NOMO-1 treated with dmso at 0.1 percent for 144 hours (cell line): ENCODE measurements around the gene COL4A6.
"Not testable (repeated sequence)": the region's sequence is repeated elsewhere in the genome, so short reads cannot be mapped to it uniquely, and the experiment has no call there.

Experiments used
- DNase-seq: peaks from one replicate; lab custom pipeline; 2025; ENCODE audit not compliant: unreplicated experiment; lab: John Stamatoyannopoulos, UW

Gene COL4A6

DNA sequence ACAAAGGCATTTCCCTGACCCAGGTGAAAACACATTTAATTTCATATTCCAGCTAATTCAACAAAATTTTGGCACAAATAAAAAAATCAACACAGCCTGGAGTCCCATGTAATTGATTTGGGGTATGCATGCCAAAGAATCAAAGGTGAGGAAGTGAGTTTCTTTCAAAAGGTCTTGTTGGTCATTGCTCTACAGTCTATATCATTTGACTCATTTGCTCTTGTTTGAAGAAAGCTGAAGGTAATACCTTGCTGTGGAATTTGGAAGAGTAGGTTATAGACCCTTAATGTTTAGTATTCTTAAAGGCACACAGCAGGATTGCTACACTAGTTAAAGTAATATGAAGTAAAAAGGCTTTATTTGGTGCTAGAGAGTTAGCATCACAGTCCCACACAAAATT, 25.4 kb downstream of the COL4A6 start:
- no peak for DNase-seq

DNA sequence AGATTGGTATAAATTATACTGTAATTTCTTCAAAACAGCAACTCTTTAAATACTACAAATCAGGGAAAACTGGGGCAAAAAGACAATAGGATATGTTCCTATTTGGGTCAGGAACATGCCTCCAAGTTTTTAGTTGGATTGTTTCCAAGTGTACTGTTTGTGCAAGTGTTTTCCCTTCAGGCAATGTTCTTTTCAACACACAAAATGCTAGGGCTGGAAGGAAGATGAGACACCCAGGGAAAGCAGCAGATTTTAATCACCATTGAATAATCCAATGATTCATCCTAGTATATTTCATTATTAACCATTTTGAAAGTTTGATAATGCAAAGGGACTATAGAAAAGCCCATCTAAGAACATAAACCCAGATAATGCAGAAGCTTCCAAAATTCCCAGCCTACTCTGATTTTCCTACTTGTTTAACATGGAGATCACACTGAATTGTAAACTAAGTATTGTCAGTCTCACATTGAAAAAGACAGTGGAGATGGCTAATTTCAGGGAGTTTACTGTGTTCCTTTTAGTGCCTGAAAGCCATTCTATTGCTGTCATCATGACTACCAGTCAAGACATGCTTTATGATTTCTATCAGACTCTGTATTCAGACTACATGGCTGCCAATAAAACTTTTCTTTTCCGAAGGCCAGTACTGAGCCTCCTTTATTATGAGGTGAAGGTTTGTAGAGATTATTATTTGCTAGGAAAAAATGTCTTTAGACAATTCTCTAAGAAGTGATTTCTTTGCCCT, 38.6 kb downstream of the COL4A6 start:
- DNase-seq, result no peak

DNA sequence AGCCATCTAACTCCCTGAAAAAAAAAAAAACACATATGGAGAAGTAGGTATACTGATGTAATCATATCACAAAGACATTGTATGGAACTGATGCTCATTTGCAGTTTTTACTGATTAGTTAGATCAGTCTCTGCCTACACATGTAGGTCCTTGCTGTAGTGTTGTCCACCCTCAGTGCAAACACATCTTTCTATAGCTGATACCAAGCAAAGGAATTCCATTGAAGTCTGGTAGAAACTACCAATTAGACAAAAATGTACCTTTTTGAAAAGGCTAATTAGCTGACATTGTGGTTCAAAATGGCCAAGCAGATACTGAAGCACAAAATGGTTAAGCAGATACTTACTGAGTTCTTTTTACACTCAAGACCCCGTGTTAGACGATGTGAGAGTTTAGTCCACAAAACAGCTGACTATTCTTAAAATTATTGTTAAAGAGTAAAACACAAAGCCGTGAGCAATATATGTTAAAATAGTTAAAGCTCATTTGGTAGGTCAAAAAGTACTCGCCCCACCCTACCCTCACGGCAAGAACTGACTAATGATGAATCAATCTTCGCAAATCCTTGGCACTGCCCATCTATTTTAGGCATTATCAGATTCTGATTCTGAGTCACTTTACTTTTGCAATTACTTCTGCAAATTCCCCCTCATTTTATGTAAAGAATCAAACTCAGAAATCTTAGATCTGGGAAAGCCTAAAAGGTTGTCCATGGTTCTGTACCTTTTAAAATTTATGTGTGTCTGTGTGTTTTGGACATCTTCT, 40.4 kb downstream of the COL4A6 start:
- no peak for DNase-seq

DNA sequence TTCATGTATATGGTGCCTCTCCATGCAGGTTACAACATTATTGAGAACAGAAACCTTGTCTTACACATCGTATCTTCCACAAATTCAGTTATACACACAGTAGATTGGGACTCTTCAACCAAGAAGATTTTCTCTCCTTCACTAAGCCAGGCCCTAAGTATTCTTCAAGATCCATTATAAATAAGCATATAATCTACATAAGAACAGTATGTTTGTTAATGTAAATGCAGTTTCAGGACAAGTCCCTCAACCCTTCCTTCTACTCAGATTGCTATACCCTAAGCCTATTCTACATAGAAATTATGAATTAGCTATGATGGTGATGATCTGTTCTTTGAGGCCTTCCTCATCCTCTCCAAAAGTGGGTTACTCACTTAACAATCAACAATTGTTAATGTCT, 41.2 kb downstream of the COL4A6 start:
- no peak for DNase-seq

DNA sequence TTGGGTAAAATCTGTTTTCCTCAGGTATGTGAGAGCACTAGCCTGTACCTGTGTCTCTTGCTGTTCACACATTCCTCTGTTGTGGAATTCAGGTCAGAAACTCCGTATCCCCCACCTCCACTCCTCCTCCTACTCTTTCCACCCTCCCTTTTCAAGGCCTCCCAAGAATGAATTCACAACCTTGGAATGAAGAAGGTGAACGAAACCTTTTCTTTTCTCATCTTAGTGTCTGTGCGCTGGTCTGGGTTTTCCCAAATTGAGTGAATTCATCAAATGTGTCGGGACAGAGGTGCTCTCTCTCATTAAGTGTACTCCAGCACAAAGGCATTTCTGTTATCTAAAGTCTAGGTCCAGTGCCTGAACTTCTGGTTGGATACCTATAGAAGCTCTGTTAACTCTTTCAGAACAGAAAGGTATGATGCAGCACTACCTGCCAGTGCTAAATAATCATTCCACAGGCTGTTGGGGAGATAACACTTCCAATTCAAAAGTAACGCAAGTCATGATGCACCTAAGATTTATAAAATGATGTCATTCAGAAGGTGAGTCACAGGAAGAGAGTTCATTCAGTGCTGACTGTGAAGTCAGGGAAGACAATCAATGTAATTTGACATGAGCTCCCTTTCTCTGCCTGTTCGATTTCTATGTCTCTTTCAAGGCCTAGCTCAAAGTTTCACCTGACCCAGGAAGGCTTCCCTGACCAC, 41.9 kb downstream of the COL4A6 start:
- no peak for DNase-seq

DNA sequence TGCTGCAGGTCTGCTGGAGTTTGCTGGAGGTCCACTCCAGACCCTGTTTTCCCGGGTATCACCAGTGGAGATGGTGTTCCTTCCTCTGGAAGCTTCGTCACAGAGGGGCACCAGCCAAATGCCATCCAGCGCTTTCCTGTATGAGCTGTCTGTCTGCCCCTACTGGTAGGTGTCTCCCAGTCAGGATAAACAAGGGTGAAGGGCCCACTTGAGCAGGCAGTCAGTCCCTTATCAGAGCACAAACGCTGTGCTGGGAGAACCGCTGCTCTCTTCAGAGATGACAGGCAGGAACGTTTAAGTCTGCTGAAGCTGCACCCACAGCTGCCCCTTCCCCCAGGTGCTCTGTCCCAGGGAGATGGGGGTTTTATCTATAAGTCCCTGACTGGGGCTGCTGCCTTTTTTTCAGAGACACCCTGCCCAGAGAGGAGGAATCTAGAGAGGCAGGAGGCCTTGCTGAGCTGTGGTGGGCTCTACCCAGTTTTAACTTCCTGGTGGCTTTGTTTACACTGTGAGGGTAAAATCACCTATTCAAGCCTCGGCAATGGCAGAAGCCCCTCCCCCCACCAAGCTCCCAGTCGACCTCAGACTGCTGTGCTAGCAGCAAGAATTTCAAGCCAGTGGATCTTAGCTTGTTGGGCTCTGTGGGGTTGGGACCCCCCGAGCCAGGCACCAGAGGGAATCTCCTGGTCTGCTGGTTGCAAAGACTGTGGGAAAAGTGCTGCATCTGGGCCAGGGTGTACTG, 47.1 kb downstream of the COL4A6 start:
- not testable (repeated sequence) for DNase-seq

DNA sequence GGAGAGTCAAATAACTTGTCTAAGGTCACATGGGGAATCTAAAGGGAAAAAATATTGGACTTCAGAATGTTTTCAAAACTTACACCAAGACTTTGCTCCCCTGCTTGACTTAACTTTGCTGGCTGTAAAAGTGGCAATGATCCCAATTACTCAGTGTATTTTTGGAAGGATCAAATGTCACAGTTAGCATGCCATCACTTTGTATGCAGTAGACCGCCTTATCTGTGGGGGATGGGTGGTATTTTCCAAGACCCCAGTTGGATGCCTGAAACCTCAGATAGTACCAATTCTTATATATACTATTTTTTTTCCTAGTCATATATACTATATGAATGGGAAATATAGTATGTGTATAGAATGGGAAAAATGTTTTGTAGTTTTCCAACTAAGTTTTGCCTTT, 53.4 kb downstream of the COL4A6 start:
- DNase-seq, result no peak

DNA sequence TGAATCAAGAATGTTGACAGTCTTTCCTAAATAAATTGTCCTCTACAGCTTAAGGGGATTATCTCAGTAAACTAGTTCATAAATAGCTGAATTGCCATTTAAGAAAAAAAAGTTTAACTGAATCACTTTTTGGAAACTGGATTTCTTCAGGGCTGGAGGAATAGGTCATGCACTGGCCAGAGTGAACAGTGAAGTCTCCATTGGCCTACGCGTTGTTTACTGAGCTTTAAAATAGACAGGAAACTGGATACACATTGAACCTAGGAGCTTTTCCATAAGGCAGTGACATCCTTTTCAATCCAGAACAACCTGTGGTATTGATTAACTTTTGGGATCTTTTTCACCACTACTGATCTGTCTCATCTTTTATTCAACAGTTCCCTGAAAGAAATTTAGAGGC, 58.0 kb downstream of the COL4A6 start:
- DNase-seq, result no peak

DNA sequence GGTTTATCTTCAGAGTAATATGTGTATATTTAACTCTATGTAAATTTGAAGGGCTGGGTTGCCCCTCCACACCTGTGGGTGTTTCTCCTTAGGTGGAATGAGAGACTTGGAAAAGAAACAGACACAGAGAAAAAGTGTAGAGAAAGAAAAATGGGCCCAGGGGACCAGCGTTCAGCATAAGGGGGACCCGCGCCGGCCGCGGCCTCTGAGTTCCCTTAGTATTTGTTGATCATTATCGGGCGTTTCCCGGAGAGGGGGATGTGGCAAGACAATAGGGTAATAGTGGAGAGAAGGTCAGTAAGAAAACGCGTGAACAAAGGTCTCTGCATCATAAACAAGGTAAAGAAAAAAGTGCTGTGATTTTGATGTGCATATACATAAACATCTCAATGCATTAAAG, 61.4 kb downstream of the COL4A6 start:
- DNase-seq, result not testable (repeated sequence)

DNA sequence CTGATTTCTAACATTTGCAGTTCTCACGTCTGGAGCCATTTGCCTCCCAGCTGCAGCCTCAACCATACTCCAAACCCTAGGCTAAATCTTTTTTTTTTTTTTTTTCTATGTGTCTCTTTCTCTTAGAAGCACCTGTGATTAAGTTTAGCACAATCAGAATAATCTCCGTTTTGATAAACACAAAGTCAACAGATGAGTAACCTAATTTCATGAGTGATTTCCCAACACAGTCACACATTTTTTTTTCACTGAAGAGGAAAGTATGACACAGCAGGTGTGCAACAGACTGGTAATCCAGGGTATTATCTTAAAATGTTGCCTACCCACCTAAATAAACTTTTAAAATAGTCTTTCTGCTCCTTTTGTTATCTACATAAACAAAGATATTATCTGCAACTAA, 62.6 kb downstream of the COL4A6 start:
- DNase-seq, result not testable (repeated sequence)

DNA sequence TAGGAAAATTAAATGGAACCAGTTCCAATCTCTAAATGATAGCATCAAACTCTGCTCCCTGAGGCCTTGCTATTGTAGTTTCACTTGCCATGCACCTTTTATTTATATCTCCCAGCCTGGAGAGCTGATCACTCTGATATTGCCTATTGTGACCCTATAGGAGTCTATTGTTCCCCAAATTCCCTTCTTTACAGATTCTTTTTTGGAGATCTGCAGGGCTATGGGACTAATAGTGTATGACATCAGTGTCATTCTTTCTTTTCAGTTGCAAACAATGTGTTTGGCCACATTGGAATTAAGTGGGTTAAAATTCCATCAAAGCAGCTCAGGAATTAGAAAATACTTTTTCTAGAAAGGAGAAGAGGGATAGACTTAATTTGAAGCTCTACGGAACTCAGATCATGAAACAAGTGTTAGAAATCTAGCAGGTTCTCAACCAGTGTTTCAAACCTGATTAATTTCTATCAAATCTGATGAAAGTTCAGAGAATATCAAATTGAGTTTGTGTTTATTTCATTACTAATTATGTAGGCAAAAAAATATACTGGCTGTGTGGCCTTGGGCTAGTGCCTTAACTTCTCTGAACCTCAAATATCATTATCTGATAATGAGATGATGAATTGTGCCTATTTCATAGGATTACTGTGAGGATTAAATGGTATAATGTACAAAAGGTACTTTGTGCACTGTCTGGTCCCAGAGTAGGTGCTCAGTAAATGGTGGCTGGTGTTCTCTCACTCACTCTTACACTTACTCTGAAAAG, 71.4 kb downstream of the COL4A6 start:
- no peak for DNase-seq

DNA sequence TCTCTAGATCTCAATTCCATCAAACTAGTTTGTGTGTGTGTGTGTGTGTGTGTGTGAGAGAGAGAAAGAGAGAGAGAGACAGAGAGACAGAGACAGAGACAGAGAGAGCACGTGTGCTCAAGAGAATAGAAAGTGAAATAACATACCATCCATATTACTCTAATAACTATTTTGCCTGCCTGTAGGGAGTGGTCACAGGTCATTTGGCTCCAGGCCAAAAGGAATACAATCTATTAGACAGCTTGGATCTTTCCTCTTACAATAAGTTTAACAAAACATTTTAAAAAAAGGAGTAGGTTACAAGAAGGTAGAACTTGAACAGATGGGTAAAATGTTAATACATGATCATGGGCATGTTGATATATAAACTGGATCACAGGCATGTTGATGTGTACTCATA, 76.2 kb downstream of the COL4A6 start:
- no peak for DNase-seq

DNA sequence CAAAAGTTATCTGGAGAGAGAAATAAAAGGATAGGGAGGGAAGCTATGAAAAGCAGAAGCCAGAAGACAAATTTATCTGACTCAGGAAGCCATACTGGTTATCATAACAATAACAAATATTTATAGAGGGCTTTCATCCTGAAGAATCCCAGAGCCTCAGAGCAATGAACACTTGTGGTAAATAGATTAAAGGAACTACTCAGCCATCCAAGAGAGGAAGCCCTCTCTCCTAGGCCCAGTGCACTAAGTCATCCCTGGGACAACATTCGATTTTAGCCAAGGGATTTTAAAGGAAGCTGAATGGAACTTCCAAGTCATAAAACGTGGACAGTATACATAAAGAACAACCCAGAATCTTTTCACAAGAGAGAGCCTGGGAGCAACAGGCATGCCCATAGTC, 76.9 kb downstream of the COL4A6 start:
- no peak for DNase-seq

DNA sequence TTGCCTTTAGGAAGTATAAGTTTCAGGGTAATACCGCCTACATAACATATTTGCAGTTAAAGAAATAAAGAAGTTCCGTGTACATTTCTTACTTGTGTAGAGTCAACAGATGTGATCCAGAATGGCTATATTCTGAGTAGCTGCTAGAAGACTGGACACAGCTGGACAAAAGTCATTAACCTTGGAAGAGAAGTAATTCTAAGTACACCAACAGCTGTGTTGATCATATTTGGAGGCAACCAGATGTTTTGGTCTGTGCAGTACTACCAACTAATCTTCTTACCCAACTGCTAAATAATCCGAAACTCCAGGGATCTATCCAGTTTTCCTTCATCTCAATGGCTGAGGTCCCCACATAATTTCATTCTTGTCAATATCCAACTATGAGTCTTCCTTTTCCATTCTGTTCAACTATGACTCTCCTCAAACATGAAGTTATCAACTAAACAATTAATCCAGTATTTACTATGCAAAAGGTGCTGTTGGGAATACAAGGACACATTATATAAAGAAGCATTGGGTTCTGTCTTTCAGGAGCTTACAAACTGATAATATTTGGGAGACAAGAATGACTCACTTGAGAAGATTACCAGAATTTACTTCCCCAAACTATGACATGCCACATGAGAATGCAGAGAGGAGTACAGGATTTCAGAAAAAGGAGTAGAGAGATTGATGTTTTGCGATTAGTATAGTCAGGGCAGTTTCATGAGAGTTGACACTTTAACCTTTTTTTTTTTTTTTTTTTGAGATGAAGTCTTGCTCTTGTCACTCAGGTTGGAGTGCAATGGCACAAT, 78.2 kb downstream of the COL4A6 start:
- DNase-seq, result no peak

DNA sequence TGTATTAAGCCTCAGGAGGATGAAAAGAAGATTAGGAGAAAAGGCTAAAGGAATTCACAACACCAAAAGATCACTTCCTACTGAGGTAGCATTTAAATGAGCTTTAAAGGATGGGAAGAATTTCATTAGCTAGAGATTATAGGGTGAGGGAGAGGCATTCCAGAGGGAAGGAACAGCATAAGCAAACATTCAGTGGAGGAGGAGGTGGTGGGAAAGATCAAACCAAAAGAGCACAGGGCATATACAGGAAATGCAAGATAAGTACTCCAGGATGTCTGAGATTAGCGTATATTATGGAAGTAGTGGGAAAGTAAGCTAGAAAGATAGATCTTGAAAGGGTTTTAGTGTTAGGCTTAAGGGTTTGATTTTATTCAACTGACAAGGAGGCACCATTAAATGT, 84.8 kb downstream of the COL4A6 start:
- no peak for DNase-seq

DNA sequence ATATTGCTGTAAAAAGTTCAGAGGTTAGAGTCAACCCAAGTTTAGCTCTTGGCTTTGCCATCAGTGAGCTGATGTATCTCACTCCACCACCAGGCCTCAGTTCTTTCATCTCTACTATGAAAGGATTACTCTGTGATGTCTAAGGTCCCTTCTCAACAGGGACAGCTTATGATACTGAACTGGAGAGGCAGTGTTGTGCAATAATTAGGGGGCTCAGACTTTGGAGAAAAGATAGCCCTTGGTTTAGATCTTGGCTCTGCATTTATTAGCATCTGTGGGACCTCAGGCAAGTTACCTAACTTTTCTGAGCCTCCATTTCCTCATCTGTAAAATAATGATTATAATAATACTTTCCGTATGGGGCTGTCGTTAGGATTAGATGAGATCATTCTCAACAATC, 89.0 kb downstream of the COL4A6 start:
- DNase-seq, result no peak

DNA sequence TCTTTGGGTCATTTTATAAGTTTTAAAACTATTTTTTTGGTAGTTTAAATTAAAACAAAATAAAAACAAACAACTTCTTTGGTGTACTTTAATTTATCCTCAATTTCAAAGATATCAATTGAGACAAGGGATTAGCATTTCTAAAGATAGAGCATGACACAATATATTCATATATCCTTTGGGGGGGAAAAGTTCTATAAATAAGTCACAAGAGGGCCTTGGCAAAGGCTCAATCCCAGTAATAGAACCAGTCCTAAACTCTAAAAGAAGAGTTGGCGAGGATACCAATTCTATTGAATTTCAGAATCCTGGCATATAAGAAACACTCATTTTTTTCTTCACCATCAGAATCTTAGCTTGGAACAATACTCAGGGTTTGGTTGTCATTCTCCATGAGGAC, 89.7 kb downstream of the COL4A6 start:
- DNase-seq, result no peak

DNA sequence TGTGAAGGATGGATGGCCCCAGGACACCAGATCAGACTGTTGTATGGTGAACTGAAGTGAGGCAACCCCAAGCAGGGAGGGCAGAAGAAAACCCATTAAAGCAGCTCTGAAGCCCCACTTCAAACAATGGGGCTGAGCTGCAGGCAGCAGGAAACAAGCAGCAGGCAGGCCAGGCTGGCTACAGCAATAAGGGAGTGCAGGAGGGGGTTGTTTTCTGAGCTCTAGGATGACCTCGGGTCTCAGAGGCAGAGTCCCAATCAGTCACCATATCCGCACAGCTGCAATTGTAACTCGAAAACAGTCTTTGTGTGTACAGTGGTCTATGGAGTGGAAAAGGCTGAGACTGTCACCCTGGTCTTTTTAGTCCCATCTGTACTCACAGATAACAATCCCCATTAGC, 90.4 kb downstream of the COL4A6 start:
- no peak for DNase-seq

DNA sequence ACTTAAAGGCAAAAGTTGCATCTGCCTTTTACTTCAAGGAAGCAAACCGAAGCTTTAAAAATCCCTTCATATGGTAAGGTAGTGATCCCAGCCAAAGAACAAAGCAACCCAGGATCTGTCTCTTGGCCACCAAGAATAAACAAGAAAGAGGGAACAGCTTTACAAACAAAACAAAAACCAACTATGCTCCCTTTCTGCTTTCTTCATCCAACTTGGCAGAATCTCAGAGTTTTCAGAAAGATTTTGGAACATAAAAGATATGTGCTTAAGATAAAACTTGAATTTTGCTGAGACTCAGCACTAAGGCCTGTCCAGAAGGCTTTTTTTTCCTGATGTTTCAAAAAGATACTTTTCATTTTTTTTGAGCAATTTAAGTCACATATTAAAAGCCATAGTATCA, 94.0 kb downstream of the COL4A6 start:
- DNase-seq, result no peak

DNA sequence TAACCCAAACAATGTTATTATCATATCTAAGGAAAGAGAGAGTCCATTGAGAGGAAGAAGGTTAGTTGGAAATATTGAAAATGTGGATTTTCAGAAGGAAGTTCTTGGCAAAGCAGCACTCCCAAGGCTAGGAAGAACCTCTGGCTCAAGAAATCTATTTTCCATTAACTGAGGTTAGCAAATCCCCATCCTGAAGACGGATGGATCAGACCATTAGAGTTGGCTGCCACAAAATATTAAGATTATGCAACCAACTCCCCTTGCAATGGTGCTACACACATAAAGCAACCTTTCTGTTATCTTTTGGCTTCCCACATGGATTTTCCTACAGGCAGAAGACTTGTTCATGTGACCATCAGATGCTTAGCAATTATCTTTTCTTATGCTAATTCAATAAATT, 96.3 kb downstream of the COL4A6 start:
- no peak for DNase-seq
